Measurements from ENCODE around the gene RNASEH2A.

The RNASEH2A gene

GRCh38 chr19:12783291-12783848, 23.0 kb upstream of the RNASEH2A start:
- DNase-seq, result no peak

DNA sequence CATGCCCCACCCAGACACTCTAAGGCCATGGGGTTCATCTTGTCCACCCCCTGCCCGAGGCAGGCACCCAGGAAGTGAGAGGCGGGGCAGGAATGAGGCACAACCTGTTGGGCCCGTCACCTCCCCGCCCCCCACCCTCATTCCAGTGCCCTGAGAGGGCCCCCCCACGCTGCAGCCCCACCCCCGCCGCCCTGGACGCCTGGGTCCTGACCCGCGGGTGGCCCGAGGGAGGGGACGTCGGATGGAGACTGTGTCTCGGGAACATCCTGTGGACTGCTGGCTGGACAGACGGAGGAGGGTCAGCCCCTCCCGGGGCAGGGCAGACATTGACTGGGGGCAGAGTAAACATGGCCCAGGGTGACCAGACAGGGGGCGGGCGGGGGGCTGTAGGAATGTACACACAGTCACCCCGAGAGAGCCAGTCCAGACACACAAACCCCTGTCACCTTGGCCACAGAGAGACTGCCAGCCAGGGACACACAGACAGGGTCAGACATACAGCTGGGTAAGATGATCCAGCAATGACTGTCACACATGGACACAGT, 22.5 kb upstream of the RNASEH2A start:
- no peak for DNase-seq

- no peak for DNase-seq
Observed at GRCh38 chr19:12784394-12784870, 22.0 kb upstream of the RNASEH2A start.

DNA sequence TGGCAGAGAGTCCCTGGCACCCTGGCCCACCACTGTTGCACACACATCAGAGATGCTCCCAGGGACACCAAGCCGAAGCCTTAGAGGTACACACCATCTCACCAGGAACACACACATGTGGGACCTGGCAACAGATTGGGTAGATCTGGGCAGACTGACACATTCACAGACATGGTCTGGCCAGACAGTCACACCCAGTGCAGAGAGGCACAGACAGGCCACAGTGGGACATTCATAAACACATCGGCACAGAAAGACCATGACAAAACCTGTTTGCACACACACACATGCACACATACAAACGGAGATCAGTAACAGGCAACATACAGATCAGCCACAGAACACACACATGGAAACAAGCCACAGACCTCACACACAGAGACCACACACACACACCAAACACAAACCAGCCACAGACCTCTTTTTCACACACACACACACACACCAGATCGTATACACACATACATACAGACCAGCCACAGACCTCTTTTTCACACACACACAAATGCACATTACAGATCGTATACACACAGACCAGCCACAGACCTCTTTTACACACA, 21.4 kb upstream of the RNASEH2A start:
- DNase-seq, result no peak

DNA sequence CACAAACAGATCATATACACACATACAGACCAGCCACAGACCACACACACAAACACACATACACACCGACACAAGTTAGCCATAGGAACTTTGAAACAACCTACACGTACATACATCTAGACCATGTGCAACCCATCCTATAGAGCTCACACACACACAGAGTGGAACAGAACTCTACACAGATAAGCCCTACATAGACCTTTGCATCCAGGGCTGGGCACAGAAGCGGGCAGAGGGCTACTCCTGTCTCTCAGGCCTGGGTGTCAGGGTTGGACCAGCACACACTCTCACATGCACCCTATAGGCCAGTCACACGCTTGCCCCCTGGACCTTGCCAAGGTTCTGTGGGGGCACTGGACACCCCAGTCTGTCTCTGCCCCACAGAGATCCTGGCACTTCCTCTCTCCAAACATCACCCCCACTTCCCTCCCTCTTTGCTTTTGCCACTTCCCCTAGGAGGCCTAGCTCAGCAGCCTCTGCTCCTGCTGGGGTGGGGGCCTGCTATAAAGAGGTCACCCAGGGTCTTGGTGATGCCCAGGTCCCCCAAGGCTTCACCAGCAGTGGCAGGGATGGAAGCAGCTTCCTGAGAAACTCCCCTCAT, 20.9 kb upstream of the RNASEH2A start:
- no peak for DNase-seq

GRCh38 chr19:12786141-12786870, 20.1 kb upstream of the RNASEH2A start:
- no peak for DNase-seq

DNA sequence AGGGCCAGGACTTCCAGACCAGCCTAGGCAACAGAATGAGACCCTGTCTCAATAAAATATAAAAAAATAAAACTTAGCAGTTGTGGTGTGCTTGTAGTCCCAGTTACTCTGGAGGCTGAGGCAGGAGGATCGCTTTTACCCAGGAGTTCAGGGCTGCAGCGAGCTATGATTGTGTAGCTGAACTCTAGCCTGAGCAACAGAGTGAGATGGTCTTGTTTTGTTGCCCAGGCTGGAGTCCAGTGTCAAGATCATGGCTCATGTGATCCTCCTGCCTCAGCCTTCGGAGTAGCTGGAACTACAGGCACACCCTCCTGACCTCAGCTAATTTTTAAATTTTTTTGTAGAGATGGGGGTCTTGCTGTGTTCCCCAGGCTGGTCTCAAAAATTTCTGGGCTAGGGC, 19.4 kb upstream of the RNASEH2A start:
- no peak for DNase-seq

- DNase-seq, result no peak
Observed at GRCh38 chr19:12787458-12787857, 18.9 kb upstream of the RNASEH2A start.

DNA sequence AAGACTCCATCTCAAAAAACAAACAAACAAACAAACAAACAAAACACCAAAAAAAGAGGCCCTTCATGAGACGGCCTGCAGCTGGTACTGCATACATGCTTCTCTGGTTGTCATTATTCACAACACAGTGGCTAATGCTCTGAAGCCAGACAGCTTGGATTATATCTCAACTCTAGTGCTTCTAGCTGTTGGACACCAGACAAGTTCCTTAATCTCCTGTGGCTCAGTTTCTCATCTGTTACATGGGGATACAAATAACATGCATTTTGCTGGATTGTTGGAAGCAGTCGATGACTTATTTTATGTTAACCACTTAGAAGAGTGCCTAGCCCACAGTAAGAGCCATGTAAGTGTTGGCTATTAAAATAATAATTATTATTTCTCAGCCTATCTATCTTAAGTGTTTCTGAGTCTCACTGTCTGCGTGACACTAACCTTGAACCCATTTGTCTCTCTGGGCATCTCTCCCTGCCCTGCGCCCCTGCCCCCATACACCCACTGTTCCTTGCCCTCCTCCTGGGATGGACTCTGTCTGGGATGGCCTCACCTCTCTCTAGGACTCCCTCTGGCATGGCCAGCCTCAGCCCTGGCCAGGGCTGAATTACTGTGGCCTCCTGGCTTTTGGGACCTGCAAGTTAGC, 18.2 kb upstream of the RNASEH2A start:
- no peak for DNase-seq

DNA sequence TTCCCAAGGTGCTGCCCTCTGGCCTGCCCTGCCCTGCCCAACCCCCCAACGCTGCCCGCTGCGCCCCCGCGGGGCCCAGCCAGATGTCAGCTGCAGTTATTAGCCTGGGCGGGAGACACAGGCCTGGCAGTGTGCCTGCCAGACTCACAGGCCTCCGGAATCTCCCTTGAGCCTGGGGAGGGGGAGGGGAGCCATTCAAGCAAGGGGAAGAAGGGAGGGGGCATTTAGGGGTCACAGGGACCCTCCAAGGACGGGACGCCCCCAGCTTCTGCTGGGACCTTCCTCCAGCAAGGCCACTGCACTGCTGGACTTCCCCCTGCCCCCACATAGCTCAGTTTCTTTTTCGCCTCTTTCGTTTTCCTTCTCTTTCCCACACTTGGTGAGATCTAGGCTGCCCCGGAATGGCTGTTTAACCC, 17.7 kb upstream of the RNASEH2A start:
- no peak for DNase-seq

DNA sequence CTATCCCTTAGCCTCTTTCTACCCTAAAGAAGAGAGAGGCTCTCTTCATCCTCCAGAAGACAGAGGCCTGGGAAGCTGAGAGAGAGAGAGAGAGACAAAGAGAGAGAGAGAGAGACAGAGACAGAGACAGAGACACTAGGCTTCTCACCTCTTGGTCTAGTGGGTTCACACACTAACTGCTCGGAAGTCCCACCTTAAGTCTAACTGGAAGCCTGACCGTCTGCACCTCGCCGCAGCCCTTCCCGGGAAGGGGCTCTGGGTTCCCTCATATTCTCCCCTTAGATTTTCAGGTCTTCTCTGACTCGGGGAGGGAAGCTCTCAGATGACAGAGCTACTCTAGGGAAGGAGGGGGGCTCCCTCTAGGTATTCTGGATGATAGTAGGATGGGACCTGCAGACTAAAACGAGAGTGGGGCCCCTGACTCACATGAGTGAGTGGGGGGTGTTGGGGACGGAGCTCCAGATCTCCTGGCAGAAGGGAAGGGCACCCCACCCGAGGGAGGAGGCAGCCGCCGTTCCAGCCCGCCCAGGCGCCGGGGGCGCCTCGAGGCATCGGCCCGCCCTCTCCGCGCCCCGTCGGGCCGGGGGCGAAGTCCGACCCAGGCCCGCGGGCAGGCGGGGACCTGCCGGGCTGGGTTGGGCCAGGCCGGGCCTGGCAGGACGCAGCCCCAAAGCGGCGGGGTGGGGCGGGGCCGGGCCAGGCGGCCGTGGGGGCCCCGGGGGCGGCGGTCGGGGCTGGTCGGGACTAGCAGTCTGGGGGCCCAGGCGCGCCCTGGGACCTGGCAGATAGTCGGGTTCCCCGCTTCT, 17.1 kb upstream of the RNASEH2A start:
- DNase-seq, result no peak

- DNase-seq, result peak; percentile 85
Observed at GRCh38 chr19:12789904-12790619, 16.3 kb upstream of the RNASEH2A start.

DNA sequence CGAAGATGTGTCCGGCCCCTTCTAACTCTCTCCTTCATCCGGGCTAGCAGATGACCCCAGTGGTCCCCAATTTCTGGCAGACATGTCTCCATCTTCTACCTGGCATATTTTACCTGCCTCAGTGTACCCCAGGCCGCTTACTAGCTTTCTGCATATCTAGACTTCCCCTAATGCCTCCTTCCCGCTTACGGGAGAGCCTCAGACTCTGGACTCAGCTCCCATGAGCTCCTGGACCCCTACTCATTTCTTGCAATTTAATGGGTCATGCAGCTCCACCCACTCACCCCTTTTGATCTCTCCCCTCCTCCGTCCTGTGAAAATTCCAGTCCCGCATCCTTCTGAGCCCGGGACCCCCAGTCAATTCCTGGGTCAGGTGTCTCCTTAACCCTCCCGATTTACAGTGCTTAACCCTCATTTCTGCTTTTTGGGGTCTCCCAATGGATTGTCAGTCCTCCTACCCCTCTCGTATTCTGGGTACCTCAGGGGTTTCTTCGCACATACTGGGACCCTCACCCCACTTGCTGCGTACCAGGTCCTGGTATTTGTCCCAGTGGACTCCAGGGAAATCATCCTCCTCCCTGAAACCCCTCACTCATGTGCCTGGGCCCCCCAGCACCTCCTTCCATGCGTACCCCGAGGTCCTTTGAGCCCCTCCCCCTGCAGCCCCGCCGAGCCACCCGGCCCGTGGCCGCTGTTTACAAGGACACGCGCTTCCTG, 15.6 kb upstream of the RNASEH2A start:
- no peak for DNase-seq

DNA sequence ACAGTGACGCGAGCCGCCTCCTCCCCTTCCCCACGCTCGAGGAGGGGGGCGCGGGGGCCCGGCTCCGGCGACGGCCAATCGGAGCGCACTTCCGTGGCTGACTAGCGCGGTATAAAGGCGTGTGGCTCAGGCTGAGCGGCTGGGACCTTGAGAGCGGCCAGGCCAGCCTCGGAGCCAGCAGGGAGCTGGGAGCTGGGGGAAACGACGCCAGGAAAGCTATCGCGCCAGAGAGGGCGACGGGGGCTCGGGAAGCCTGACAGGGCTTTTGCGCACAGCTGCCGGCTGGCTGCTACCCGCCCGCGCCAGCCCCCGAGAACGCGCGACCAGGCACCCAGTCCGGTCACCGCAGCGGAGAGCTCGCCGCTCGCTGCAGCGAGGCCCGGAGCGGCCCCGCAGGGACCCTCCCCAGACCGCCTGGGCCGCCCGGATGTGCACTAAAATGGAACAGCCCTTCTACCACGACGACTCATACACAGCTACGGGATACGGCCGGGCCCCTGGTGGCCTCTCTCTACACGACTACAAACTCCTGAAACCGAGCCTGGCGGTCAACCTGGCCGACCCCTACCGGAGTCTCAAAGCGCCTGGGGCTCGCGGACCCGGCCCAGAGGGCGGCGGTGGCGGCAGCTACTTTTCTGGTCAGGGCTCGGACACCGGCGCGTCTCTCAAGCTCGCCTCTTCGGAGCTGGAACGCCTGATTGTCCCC, 14.9 kb upstream of the RNASEH2A start, which contains the start of gene JUNB:
Gene JUNB (plus strand): TSS at position 142 of the 706 bp plus-strand sequence. CDS start 286 bp downstream, at position 428.
- DNase-seq, result peak; percentile 97

DNA sequence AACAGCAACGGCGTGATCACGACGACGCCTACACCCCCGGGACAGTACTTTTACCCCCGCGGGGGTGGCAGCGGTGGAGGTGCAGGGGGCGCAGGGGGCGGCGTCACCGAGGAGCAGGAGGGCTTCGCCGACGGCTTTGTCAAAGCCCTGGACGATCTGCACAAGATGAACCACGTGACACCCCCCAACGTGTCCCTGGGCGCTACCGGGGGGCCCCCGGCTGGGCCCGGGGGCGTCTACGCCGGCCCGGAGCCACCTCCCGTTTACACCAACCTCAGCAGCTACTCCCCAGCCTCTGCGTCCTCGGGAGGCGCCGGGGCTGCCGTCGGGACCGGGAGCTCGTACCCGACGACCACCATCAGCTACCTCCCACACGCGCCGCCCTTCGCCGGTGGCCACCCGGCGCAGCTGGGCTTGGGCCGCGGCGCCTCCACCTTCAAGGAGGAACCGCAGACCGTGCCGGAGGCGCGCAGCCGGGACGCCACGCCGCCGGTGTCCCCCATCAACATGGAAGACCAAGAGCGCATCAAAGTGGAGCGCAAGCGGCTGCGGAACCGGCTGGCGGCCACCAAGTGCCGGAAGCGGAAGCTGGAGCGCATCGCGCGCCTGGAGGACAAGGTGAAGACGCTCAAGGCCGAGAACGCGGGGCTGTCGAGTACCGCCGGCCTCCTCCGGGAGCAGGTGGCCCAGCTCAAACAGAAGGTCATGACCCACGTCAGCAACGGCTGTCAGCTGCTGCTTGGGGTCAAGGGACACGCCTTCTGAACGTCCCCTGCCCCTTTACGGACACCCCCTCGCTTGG, 14.1 kb upstream of the RNASEH2A start:
- DNase-seq, result peak; percentile 77

DNA sequence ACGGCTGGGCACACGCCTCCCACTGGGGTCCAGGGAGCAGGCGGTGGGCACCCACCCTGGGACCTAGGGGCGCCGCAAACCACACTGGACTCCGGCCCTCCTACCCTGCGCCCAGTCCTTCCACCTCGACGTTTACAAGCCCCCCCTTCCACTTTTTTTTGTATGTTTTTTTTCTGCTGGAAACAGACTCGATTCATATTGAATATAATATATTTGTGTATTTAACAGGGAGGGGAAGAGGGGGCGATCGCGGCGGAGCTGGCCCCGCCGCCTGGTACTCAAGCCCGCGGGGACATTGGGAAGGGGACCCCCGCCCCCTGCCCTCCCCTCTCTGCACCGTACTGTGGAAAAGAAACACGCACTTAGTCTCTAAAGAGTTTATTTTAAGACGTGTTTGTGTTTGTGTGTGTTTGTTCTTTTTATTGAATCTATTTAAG, 13.5 kb upstream of the RNASEH2A start:
- DNase-seq, result no peak

DNA sequence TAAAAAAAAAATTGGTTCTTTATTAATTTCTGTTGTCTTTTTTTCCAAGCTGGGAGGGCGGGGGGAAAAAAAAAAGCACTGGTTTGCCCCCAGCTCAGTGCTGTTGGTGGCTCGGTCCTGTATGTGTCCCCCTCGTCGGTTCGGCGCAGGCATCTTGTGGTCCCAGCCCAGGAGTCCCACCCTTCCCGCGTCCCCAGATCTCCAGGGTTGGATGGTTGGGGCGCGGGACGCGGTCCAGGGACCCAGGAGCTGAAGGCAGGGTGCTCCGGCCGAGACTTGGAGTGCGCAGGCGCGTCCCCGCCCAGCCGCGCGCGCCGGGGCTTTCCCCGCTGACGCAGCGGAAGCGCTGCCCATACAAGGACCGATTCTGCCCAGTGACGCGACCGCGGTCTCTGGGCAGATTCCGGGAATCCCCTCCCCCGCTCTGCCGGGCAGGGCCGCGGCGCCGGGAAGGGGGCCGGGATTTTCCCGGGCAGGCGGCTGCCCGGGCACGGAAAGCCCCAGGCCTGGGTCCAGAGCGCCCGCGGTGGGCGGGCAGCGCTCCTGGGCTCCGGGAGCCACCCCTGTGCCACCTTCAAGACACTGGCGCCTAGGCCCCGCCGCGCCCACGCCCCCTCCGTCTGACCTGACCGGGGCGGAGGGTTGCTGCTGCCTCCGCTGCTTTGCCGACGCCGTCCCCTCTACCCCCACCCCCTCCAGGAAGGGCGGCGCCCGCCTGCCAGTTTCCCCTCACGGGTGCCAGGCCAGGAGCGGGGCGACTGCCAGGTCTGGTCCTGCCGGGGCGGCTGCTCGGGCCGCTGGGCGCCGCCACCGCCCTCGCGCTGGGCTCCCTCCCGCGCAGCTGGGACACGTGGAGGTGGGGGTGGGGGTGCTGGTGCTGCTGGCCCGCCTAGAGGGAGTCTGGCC, 12.8 kb upstream of the RNASEH2A start:
- peak; percentile 94 for DNase-seq

Data from activated CD8-positive, alpha-beta memory T cell treated with anti-CD3 and anti-CD28 coated beads, Interleukin-2, amount 50 U/mL, for 4 hours (primary cell).